ENCODE data around the gene PIR. TPM values are rescaled to one million over a fixed set of nuclear protein-coding genes. Genes with fewer than 3 reads are reported as not detected.

Gene PIR
- 31.3 and 47.2 TPM in 2 replicates for total RNA-seq

DNA sequence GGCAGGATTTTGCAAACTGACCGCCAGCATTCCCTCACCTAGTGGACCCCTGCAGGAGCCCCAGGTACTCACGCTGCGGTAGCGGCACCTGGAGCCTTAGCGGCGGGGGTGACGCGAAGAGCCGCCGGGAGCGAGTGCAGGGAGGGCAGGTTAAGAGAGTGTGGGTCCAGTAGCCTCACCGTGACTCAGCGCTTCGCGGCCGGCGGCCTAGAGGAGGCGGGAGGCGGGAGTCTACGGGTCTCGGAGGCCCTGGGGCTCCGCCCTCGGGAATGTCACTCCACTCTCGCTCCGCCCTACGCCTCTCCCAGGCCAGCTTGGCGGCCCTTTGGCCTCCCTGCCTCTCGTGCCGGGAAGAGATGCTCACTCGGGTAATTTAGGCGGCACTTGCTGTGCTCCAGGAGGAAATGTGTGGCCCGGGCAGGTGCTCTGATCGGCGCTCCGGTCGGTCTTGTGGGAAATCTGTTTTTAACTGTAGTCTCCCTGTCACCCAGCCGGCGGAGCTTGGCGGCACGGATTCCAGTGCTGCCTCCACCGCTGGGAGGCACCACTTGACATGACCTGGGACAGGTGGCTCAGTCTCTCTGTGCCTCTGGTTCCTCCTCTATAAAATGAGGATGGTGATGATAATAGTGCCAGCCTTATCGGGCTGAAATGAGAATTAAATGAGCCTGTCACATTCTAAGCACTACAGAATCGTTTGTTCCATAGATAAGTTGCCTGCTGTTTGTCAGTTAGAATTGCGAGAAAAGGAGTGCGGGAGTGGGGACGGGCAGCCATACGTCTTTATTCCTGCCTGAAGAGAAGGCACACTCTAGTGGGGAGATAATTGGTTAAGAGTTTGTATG is at the start of gene PIR:
Gene PIR (minus strand): TSS at position 216 of the 845 bp plus-strand sequence. CDS start 2,076 bp downstream, outside the sequence.

DNA sequence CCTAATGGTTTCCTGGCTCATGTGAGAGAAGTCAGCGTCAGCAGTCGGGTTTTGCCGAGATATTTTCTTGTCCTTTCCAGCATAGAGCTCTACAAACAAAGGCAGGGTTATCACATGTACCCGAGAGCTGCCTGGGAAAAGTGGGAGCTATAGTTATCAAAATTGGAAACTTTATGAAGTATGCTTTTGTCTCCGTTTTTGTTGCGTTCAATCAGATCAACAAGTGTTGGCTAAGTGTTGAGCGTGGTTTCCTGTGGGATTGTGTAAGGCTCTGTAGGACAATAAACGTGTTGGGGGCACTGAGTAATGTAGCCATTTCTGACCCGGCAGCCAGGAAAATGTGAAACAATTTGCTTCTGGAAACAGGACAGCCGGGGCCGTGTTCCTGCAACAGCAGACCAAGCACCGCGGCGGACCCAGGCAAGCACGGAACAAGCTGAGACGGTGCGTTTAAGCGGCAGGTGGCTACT is 7.4 kb upstream of the PIR start, which contains the start of gene BMX:
Gene BMX (plus strand): TSS at position 311 of the 470 bp plus-strand sequence. CDS start 7,547 bp downstream, outside the sequence.

DNA sequence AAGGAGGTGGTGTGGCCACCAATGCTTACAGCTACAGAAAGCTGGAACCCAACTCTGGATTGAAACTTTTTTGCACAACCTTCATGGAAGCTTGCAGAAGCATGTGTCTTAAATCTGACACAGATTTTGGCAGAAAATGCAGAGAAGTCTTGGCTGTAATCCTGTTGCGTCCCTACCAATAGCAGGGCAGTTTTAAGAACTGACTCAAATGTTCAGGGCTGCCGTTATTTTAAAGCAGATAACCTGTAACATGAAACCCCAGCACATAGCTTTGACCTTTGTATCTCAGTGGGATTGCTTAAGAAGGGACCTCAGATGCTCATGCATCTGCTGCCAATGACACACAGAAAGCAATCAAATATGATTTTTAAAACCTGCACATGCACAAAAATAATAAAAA is 108.8 kb downstream of the PIR start, which contains the start of gene VEGFD:
Gene VEGFD (minus strand): TSS at position 110 of the 400 bp plus-strand sequence. CDS start 467 bp downstream, outside the sequence.

DNA sequence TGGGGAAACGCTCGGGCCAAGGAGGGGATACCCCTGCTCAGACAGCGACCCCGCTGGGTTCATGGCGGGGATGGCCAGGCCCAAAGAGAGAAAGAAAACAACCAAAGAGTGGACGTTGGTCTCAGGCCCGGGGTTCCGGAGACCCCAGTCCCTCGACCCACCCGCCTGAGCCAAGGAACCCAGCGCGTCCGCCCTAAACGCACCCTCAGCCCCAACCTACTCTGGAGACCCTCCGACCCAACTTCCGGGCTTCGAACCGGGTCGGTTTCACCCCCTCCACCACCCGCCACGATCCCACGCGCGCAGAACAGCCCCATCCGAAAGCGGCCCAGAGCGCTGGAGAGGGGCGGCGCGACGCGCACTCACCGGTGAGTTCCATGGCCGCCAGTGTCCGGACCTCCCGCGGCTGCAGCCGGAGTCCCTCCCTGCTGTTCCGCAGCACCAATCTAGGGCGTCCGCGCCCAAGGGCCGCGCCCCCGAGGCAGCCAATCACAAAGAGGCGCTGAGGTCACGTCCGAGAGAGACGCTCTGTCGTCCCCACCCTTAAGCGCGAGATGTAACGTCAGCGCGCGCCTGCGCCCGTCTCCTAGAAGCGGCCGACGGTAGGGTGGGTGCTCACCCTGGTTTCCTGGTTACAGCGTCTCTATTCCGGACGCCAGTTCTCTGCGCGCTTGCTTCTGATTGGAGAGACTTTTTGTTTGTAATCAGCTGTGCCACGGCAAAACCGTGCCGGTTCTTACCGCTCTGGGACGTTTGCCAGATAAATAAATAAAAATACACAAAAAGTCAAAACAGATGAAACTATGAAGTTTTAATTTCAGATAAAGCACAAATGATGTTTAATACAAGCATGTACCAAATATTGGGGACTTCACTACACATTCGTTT is 157.8 kb downstream of the PIR start, which contains the start of gene PIGA:
Gene PIGA (minus strand): TSS at position 389 of the 888 bp plus-strand sequence. CDS start 3,593 bp downstream, outside the sequence.

Other genes starting within 250 kb of the PIR start
- gene ASB9, start 223.2 kb downstream of the PIR start, total RNA-seq, result 0.34 TPM in 1 of 2 replicates, not detected in the other
- not detected in 2 replicates for gene ASB11, start 177.7 kb downstream of the PIR start, total RNA-seq
- gene PIGA, start 157.8 kb downstream of the PIR start, total RNA-seq, result 3.6 and 5.8 TPM in 2 replicates
- gene VEGFD, start 108.9 kb downstream of the PIR start, total RNA-seq, result 2.3 and 4.2 TPM in 2 replicates
- gene BMX, start 7.5 kb upstream of the PIR start, total RNA-seq, result 0.15 TPM in 1 of 2 replicates, not detected in the other
- gene ACE2, start 107.6 kb upstream of the PIR start, total RNA-seq, result 0.06 and 0.24 TPM in 2 replicates
- gene CLTRN, start 171.5 kb upstream of the PIR start, total RNA-seq, result 0.10 and 0.12 TPM in 2 replicates
- 5.1 and 11.0 TPM in 2 replicates for gene CA5B, start 244.9 kb upstream of the PIR start, total RNA-seq

Data from cardiac ventricle fibroblast (primary cell).